ENCODE results near the gene JAZF1.

JAZF1 gene

GRCh38 chr7:28114056-28114455 lies 66.5 kb downstream of the JAZF1 start:
- no peaks in the 10 kb centered on the region for H3K9me3 ChIP-seq (ENCODE audit: insufficient read depth, low read length)
- TF ChIP-seq YY1 (IDR thresholded peaks at IDR 0.05; ENCODE audit: insufficient read depth, insufficient read length): no peak
- TF ChIP-seq ZNF274 (IDR thresholded peaks at IDR 0.05; ENCODE audit: low read depth, low read length): no peak
- no peak for TF ChIP-seq SUZ12 (IDR thresholded peaks at IDR 0.05; ENCODE audit: extremely low read depth, insufficient read depth, insufficient read length)
- H3K36me3 ChIP-seq (ENCODE audit: insufficient read depth, insufficient read length, low read length): no peaks in the 10 kb centered on the region
- H3K27me3 ChIP-seq (ENCODE audit: insufficient read depth, insufficient read length): no peaks in the 10 kb centered on the region
- no peaks in the 10 kb centered on the region for H3K4me1 ChIP-seq (ENCODE audit: insufficient read depth, insufficient read length)
- no peak for DNase-seq (ENCODE audit: low read depth, low spot score)
- H3K9ac ChIP-seq (ENCODE audit: insufficient read length, low read depth): no peak overlapping the region
- no peak overlapping the region for H3K4me3 ChIP-seq (ENCODE audit: insufficient read length, low read depth)

DNA sequence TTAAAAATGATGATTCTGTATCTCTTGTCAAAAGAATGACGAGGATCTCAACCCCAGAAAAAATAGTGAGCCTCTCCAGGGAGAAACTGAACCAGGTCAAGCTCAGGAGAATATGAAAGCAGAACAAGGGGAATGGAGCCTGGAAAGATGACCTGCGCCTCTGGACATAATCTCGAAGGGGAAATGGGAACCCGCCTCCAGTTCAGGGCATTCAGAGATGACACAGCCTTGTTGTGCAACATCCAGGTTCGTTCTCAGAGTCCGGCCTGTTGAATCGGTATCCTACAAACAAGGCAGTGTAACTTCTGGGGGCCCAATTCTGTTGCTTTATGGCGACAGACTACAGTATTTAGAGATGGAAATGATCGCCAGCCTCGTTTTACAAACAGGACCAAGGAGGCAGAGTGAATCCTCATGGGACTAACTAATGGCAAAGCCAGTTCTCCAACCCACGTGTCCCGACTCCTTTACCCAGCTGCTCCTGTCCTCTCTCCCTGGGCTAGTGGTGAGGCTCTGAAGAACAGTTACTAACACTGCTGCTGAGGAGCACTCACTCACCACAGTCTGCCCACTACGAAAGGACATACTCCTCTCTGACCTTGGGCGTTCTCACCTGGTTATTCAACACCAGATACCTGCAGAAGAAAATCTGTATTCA lies 67.6 kb downstream of the JAZF1 start:
- no peak for DNase-seq (ENCODE audit: low read depth, low spot score)
- H3K27me3 ChIP-seq (ENCODE audit: insufficient read depth, insufficient read length): no peaks in the 10 kb centered on the region
- no peaks in the 10 kb centered on the region for H3K36me3 ChIP-seq (ENCODE audit: insufficient read depth, insufficient read length, low read length)
- no peak for TF ChIP-seq ZNF274 (IDR thresholded peaks at IDR 0.05; ENCODE audit: low read depth, low read length)
- no peak for TF ChIP-seq YY1 (IDR thresholded peaks at IDR 0.05; ENCODE audit: insufficient read depth, insufficient read length)
- TF ChIP-seq SUZ12 (IDR thresholded peaks at IDR 0.05; ENCODE audit: extremely low read depth, insufficient read depth, insufficient read length): no peak
- H3K9ac ChIP-seq (ENCODE audit: insufficient read length, low read depth): no peak overlapping the region
- no peaks in the 10 kb centered on the region for H3K9me3 ChIP-seq (ENCODE audit: insufficient read depth, low read length)
- H3K4me3 ChIP-seq (ENCODE audit: insufficient read length, low read depth): no peak overlapping the region
- no peaks in the 10 kb centered on the region for H3K4me1 ChIP-seq (ENCODE audit: insufficient read depth, insufficient read length)

DNA sequence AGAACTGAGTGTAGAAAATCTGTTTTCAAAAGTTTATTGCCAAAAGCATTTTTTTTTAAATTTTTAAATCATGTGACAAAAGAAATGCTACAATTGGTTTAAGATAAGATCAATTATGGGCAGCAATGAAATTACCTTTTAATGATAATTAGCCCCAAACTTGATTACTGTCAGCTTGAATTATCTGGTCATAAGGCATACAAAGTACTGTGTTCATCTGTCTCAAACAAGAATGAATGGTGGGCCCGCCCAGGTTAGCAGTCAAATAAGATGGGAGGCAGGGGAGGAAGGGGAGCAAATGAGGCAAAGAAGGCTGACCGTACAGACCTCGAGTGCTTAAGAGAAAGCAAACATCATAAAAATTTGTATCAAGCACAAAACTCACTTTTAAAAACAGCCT lies 68.1 kb downstream of the JAZF1 start:
- Histone ChIP-seq H3K36me3 (ENCODE audit: insufficient read depth, insufficient read length, low read length) (no peaks in the 10 kb centered on the region), H3K9ac (ENCODE audit: insufficient read length, low read depth) (no peak overlapping the region), H3K9me3 (ENCODE audit: insufficient read depth, low read length) (no peaks in the 10 kb centered on the region), H3K27me3 (ENCODE audit: insufficient read depth, insufficient read length) (no peaks in the 10 kb centered on the region), H3K4me1 (ENCODE audit: insufficient read depth, insufficient read length) (no peaks in the 10 kb centered on the region), H3K4me3 (ENCODE audit: insufficient read length, low read depth) (no peak overlapping the region)
- DNase-seq (ENCODE audit: low read depth, low spot score): no peak
- TF ChIP-seq SUZ12 (IDR thresholded peaks at IDR 0.05; ENCODE audit: extremely low read depth, insufficient read depth, insufficient read length): no peak
- no peak for TF ChIP-seq ZNF274 (IDR thresholded peaks at IDR 0.05; ENCODE audit: low read depth, low read length)
- no peak for TF ChIP-seq YY1 (IDR thresholded peaks at IDR 0.05; ENCODE audit: insufficient read depth, insufficient read length)

DNA sequence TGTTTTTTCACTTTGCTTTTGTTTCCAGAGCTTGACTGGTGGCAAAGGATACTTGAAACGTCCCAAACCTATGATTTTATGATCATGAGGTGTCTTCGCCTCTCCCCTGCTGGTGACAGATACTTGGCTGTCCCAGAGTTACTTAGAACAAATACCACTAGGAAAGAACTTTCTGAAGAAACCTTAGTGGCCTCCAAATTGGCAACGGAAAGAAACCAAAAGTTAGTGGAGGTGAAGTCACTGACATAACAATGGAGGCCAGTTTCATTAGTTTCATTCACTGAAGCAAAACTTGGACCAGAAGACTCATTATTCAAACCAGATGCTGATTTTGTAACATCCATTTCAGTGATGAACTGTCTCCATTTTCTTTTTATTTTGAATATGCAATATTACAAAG lies 68.6 kb downstream of the JAZF1 start:
- no peak overlapping the region for H3K9ac ChIP-seq (ENCODE audit: insufficient read length, low read depth)
- TF ChIP-seq YY1 (IDR thresholded peaks at IDR 0.05; ENCODE audit: insufficient read depth, insufficient read length): no peak
- no peak for TF ChIP-seq SUZ12 (IDR thresholded peaks at IDR 0.05; ENCODE audit: extremely low read depth, insufficient read depth, insufficient read length)
- TF ChIP-seq ZNF274 (IDR thresholded peaks at IDR 0.05; ENCODE audit: low read depth, low read length): no peak
- H3K9me3 ChIP-seq (ENCODE audit: insufficient read depth, low read length): no peaks in the 10 kb centered on the region
- no peak for DNase-seq (ENCODE audit: low read depth, low spot score)
- H3K36me3 ChIP-seq (ENCODE audit: insufficient read depth, insufficient read length, low read length): no peaks in the 10 kb centered on the region
- no peak overlapping the region for H3K4me3 ChIP-seq (ENCODE audit: insufficient read length, low read depth)
- no peaks in the 10 kb centered on the region for H3K27me3 ChIP-seq (ENCODE audit: insufficient read depth, insufficient read length)
- no peaks in the 10 kb centered on the region for H3K4me1 ChIP-seq (ENCODE audit: insufficient read depth, insufficient read length)

- DNase-seq (ENCODE audit: low read depth, low spot score): no peak
- Histone ChIP-seq H3K4me3 (ENCODE audit: insufficient read length, low read depth) (no peak overlapping the region), H3K27me3 (ENCODE audit: insufficient read depth, insufficient read length) (no peaks in the 10 kb centered on the region), H3K9me3 (ENCODE audit: insufficient read depth, low read length) (no peaks in the 10 kb centered on the region), H3K36me3 (ENCODE audit: insufficient read depth, insufficient read length, low read length) (no peaks in the 10 kb centered on the region), H3K4me1 (ENCODE audit: insufficient read depth, insufficient read length) (no peaks in the 10 kb centered on the region), H3K9ac (ENCODE audit: insufficient read length, low read depth) (no peak overlapping the region)
- TF ChIP-seq ZNF274 (IDR thresholded peaks at IDR 0.05; ENCODE audit: low read depth, low read length): no peak
- TF ChIP-seq SUZ12 (IDR thresholded peaks at IDR 0.05; ENCODE audit: extremely low read depth, insufficient read depth, insufficient read length): no peak
- no peak for TF ChIP-seq YY1 (IDR thresholded peaks at IDR 0.05; ENCODE audit: insufficient read depth, insufficient read length)
These were observed 70.1 kb downstream of the JAZF1 start for GRCh38 chr7:28110427-28111012.

DNA sequence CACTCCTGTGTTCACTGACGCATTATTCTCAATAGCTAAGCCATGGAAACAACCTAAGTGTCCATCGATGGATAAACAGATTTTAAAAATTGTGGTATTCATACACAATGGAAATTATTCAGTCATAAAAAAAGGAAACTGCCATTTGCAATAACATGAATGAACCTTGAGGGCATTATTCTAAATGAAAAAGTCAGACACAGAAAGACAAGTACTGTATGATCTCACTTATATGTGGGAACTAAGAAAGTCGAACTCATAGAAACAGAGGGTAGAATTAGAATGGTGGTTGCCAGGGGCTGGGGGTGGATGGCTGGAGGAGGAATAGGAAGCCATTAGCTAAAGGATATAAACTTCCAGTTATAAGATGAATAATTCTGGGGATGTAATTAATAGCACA lies 71.8 kb downstream of the JAZF1 start:
- no peak overlapping the region for H3K9ac ChIP-seq (ENCODE audit: insufficient read length, low read depth)
- no peaks in the 10 kb centered on the region for H3K27me3 ChIP-seq (ENCODE audit: insufficient read depth, insufficient read length)
- no peaks in the 10 kb centered on the region for H3K9me3 ChIP-seq (ENCODE audit: insufficient read depth, low read length)
- TF ChIP-seq ZNF274 (IDR thresholded peaks at IDR 0.05; ENCODE audit: low read depth, low read length) (no peak), YY1 (IDR thresholded peaks at IDR 0.05; ENCODE audit: insufficient read depth, insufficient read length) (no peak), SUZ12 (IDR thresholded peaks at IDR 0.05; ENCODE audit: extremely low read depth, insufficient read depth, insufficient read length) (no peak)
- no peak overlapping the region for H3K4me3 ChIP-seq (ENCODE audit: insufficient read length, low read depth)
- no peaks in the 10 kb centered on the region for H3K36me3 ChIP-seq (ENCODE audit: insufficient read depth, insufficient read length, low read length)
- DNase-seq (ENCODE audit: low read depth, low spot score): no peak
- no peaks in the 10 kb centered on the region for H3K4me1 ChIP-seq (ENCODE audit: insufficient read depth, insufficient read length)

- Histone ChIP-seq H3K36me3 (ENCODE audit: insufficient read depth, insufficient read length, low read length) (no peaks in the 10 kb centered on the region), H3K27me3 (ENCODE audit: insufficient read depth, insufficient read length) (no peaks in the 10 kb centered on the region), H3K4me3 (ENCODE audit: insufficient read length, low read depth) (no peak overlapping the region), H3K4me1 (ENCODE audit: insufficient read depth, insufficient read length) (no peaks in the 10 kb centered on the region), H3K9ac (ENCODE audit: insufficient read length, low read depth) (no peak overlapping the region), H3K9me3 (ENCODE audit: insufficient read depth, low read length) (no peaks in the 10 kb centered on the region)
- DNase-seq (ENCODE audit: low read depth, low spot score): no peak
- TF ChIP-seq SUZ12 (IDR thresholded peaks at IDR 0.05; ENCODE audit: extremely low read depth, insufficient read depth, insufficient read length): no peak
- no peak for TF ChIP-seq ZNF274 (IDR thresholded peaks at IDR 0.05; ENCODE audit: low read depth, low read length)
- no peak for TF ChIP-seq YY1 (IDR thresholded peaks at IDR 0.05; ENCODE audit: insufficient read depth, insufficient read length)
These were observed 72.6 kb downstream of the JAZF1 start for GRCh38 chr7:28107960-28108359.
